ENCODE results near the gene SPDYE5.
"Not testable (repeated sequence)": the region's sequence is repeated elsewhere in the genome, so short reads cannot be mapped to it uniquely, and the experiment has no call there.

SPDYE5 gene, protein sequence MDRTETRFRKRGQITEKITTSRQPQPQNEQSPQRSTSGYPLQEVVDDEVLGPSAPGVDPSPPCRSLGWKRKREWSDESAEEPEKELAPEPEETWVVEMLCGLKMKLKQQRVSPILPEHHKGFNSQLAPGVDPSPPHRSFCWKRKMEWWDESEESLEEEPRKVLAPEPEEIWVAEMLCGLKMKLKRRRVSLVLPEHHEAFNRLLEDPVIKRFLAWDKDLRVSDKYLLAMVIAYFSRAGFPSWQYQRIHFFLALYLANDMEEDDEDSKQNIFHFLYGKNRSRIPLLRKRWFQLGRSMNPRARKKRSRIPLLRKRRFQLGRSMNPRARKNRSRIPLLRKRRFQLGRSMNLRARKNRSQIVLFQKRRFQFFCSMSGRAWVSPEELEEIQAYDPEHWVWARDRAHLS

GRCh38 chr7:75492020-75492419, at the start of gene SPDYE5:
SPDYE5 (plus strand) TSS chr7:75492320; CDS start chr7:75494048, 1,728 bp downstream.
- not testable (repeated sequence) for DNase-seq

GRCh38 chr7:75442465-75443111, 49.5 kb upstream of the SPDYE5 start:
- DNase-seq, result peak; percentile 31

- not testable (repeated sequence) for DNase-seq
Observed at GRCh38 chr7:75449946-75450345, 42.2 kb upstream of the SPDYE5 start.

DNA sequence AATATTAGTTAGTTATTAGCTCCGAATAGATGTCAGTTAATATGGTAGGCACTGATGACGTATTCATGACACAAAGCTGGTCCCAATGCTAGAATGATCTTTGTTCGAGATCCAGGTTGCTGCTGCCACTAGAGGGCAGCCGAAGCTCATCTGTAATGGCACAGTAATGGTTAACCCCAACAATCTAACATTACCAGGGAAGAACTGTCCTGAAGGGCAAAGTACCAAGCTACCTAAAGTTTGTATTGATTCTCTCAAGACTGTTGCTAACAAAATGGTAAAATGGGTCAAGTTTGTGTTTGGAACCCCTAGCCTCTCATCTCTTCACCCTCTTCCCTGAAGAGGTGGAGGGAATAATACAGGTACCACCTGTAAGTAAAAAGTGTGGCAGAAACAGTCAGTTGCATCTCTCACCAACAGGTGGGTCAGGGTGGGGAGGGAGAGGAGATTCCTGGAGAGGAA, 39.6 kb upstream of the SPDYE5 start:
- not testable (repeated sequence) for DNase-seq

DNA sequence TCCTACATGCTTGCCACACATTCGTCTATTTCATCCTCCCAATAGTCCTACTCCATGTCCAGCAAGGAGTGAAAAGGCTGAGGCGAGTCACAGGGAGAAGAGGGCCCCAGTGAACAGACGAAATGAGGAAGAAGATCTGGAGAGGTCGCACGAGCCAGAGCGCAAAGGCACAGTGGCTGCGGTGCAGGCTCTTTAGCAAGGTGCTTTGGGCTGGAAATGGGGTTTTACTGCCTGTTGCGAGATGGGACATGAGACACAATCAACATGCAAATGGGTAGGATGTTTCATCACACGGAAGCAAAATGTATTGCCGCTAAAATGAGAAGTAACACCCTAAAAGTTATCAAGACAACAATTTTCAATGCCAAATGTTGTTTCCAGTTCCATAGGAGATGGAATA, 35.7 kb upstream of the SPDYE5 start:
- DNase-seq, result not testable (repeated sequence)

DNA sequence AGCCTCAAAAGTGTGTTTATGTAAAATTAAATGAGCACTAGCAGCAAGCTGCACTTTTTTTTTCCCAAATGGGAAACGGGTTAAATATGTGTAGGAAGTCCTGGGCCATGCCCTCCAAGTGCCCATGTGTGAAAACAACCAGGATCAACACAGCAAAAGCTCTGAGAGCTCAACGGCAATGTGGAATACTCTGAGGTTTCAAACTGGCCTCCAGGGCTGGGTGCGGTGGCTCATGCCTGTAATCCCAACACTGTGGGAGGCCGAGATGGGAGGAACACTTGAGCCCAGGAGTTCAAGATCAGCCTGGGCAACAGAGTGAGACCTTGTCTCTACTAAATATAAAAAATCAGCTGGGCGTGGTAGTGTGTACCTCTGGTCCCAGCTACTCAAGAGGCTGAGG, 34.1 kb upstream of the SPDYE5 start:
- not testable (repeated sequence) for DNase-seq

GRCh38 chr7:75460541-75460940, 31.6 kb upstream of the SPDYE5 start:
- DNase-seq, result not testable (repeated sequence)

- DNase-seq, result not testable (repeated sequence)
Observed at GRCh38 chr7:75470166-75470565, 22.0 kb upstream of the SPDYE5 start.

DNA sequence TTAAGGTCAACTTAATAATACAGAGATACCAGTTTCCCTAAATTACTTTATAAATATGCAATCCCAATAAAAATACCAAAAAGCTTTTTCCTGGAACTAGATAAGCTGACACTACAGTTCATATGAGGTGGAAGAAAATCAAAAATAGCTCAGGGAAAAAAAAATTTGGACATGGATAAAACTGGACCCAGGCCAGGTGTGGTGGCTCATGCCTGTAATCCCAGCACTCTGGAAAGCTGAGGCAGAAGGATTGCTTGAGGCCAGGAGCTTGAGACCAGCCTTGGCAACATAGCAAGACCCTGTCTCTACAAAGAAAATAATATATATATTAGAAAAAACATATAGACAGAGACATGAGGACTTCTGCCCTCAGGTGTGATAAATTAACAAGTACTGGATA, 14.7 kb upstream of the SPDYE5 start:
- DNase-seq, result not testable (repeated sequence)

DNA sequence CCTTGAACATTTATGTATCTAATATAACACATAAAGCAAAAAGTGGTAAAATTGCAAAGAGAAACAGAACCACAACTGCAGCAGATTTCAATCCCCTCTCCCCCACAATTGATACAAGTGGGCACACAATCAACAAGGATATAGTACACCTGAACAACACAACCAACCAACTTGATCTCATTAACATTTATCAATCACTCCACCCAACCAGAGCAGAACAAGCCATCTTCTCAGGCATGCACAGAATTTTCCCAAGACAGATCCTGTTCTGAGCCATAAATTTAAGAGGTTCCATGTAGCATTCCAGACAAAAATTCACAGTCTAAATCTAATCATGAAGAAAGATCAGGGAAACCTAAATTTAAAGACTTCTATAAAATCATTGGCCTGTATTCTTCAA, 11.8 kb upstream of the SPDYE5 start:
- DNase-seq, result not testable (repeated sequence)

- peak; percentile 6 for DNase-seq
Observed at GRCh38 chr7:75485355-75485978, 6.7 kb upstream of the SPDYE5 start.

DNA sequence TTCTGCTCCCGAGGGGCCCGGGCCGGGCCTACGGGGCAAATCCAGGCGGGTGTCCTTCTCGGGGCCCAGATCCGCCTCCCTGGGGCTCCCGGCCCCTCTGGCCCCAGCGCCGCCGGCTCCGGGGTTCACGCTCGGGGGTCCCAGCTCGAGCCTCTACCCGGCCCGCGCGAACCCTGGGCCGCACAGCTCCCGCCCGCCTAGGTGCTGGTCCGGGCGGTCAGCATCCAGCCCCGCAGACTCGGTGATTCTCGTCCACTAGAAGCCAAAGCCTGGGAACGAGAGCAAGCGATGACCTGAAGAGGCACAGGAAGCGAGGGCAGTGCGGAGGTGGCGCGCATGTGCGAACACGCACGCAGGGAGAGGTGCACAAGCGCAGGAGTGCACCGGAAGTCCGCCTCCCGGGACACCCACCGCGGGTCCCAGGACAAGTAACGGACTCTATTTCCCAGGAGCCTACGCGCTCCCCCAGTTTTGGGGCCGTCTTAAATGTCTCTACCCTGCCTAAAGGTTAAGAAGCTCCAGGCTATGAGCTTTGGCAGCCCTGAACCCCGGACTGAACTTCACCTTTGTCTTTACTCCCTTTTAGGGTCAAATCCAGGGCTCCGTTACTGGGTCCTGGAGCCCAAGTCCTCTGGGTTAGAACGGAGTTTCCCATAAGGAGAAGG, 6.0 kb upstream of the SPDYE5 start, which contains the start of gene POM121C:
Gene POM121C, minus strand, starts transcription at position 321 of the 665 bp plus-strand sequence. CDS start 44,803 bp downstream, outside the sequence.
- DNase-seq, result peak; percentile 94

DNA sequence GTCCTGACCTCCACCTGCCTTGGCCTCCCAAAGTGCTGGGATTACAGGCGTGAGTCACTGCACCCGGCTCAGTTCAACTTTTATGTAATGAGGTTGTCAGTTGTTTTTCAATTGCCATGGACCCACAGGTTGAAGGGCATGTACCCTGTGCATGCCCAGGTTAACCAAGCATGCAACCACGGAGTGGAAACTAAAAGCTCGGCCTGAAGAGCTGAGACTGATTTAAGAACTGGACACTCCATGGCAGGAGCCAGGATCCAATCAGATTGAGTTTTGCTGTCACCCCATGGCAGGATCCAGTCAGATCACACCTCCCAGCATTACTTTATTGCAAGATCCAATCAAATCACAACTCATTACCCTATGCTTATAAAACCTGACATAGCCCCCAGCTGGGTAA, 16.9 kb downstream of the SPDYE5 start:
- not testable (repeated sequence) for DNase-seq

DNA sequence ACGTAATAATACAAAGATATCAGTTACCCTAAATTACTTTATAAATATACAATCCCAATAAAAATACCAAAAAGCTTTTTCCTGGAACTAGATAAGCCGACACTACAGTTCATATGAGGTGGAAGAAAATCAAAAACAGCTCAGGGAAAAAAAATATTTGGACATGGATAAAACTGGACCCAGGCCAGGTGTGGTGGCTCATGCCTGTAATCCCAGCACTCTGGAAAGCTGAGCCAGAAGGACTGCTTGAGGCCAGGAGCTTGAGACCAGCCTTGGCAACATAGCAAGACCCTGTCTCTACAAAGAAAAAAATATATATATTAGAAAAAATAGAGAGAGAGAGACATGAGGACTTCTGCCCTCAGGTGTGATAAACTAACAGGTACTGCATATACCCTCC, 26.7 kb downstream of the SPDYE5 start:
- DNase-seq, result not testable (repeated sequence)

DNA sequence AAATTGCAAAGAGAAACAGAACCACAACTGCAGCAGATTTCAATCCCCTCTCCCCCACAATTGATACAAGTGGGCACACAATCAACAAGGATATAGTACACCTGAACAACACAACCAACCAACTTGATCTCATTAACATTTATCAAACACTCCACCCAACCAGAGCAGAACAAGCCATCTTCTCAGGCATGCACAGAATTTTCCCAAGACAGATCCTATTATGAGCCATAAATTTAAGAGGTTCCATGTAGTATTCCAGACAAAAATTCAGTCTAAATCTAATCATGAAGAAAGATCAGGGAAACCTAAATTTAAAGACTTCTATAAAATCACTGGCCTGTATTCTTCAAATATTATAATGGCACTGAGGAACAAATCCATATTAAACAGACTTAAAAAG, 29.6 kb downstream of the SPDYE5 start:
- not testable (repeated sequence) for DNase-seq

DNA sequence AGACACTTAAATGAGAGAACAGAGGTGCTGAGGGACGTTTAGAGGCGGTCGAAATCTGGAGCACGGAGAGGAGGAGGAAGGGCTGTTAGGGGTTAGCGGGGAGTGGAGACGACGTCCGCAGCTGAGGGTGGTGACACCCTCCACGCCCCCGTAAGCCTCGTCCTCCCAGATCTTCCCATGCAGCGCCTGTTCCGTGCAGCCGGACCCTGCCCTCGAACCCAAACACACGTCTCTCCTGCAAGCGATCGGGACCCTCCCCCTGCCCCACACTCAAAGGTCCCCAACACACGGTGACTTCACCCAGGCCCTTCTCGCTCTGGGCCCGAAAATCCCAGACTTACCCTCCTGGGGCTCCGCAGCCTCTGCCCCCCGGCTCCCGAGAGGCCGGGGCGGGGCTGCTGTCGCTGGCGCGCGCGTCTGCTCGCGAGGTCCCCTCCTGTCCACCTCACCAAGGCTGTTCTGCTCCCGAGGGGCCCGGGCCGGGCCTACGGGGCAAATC, 35.2 kb downstream of the SPDYE5 start:
- DNase-seq, result peak; percentile 20

DNA sequence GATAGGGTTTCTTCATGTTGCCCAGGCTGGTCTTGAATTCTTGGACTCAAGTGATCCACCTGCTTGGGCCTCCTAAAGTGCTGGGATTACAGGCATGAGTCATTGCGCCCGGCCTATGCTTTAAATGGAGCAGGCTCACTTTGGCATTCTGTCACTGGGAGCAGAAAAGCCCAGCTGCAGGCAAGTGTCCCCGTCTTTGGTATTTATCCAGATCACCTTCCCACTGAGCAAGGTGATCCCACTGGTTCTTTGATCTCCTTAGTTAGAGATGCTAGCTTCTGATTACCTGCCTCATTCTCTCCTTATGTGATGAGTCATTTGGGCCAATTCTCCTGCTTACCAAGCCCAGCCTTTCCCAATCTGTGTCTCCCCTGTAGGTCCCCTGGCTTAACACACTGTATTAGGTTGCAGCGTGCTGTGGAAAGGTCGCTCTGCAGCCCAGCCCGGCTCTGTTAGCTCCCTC, 39.3 kb downstream of the SPDYE5 start:
- DNase-seq, result no peak

DNA sequence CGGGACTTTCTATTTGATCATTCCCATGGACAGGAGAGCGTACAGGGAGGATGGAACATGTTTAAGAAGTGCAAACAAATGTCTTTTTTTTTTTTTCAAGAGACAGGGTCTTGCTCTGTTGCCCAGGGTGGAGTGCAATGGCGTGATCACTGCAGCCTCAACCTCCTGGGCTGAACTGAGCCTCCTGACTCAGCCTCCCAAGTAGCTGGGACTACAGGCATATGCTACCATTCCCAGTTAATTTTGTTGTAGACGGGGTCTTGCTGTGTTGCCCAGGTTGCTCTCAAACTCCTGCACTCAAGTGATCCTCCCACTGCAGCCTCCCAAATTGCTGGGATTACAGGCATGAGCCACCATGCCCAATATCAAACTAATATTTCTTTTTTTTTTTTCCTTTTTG, 40.5 kb downstream of the SPDYE5 start:
- DNase-seq, result no peak

DNA sequence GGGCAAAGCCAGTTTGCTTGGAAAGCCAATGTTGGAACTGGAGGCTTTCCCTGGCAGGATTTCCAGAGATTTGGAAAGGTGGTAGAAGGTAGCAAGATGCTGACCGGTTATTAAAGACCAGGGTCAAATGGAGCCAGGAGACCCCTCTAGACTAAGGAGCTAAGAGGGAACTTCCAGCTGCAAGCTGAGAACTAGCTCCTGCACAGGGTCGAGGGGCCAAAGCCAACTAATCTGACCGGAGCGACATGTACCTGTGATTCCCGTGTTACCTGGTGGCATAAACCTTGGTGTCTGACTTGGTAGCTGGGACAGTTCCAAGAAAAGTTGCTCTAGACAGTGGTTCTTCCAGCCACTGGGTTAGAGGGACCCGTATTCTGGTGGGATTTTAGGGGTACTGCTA, 41.8 kb downstream of the SPDYE5 start:
- DNase-seq, result no peak

GRCh38 chr7:75534727-75535307, 42.7 kb downstream of the SPDYE5 start:
- DNase-seq, result peak; percentile 4

DNA sequence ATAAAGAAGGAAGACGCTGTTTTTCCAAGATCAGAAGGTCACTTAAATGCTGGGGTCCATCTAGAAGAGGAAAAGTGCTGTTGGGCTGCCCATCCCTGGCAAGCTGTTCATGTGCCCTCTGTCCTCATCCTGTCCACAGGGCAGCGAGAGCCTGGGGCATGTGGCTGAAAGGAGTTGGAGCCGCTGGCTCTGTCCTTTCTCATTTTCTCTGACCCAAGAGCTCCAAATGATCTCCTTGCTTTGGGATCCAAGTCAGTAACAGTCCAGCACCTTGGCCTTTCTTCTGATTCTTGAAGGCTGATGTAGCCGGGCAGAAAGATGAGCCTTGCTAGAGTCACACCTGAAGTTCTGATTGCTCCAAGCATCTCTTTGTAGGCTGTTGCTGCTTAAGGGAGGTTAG, 44.4 kb downstream of the SPDYE5 start:
- no peak for DNase-seq

GRCh38 chr7:75536940-75537538, 44.9 kb downstream of the SPDYE5 start:
- no peak for DNase-seq
